OCI-LY1 (cell line): ENCODE data around the gene SLC11A1.

Experiments
- CTCF ChIP-seq: fragments of 200-600 bp; sonication (generic), shearing (Covaris generic); IDR thresholded peaks from 2 replicates; pipeline ENCODE4 v1.5.1; 2017; ENCODE audit warnings: mild to moderate bottlenecking, antibody characterized with exemption, low read length, moderate library complexity, mixed read lengths
- EZH2 ChIP-seq: fragments of 200-600 bp; sonication (generic), shearing (Covaris generic); IDR thresholded peaks from 2 replicates; pipeline ENCODE4 v1.8.0; 2017; ENCODE audit warnings: borderline replicate concordance, mixed run types, mild to moderate bottlenecking, antibody characterized with exemption, low read length, moderate library complexity, mixed read lengths

- TF ChIP-seq EZH2 (no peak), CTCF (no peak)
Measured at GRCh38 chr2:218435003-218435982, 53.2 kb downstream of the SLC11A1 start.
